ENCODE results near the gene TOP2A. TPM values are rescaled to one million over a fixed set of nuclear protein-coding genes. Genes with fewer than 3 reads are reported as not detected.

TOP2A gene
- total RNA-seq, 1 donor from 2014 or later = 0.79 TPM

DNA sequence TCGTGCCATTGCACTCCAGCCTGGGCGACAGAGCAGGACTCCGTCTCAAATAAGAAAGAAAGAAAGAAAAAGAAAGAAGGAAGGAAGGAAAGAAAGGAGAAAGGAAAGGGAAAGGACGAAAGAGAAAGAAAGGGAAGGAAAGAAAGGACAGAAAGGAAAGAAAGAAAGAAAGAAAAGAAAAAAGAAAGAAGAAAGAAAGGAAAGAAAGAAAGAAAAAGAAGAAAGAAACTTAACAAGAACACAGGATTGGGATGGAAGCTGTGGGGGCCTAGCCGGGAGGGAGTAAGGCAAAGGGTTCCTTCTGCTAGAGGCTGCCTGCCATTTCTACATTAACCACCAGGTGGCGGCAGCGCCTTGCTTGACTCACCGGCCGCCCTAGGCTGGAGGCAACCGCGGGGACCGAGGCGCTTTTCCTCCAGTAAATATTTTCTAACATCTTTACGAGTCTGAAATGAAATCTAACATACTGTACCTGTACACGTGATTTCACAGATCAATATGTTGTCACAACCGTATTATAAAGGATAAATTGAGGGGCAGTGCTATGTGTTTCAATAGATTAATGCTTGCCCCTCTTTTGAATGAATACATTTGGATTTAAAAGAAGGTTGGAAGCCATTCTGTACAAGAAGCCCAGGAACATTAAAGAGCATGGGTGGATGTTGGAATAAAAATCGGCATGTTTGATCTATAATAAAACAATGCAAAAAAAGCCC lies 59.2 kb downstream of the TOP2A start:
- no peak for FAIRE-seq
- TF ChIP-seq, protein P1, sequence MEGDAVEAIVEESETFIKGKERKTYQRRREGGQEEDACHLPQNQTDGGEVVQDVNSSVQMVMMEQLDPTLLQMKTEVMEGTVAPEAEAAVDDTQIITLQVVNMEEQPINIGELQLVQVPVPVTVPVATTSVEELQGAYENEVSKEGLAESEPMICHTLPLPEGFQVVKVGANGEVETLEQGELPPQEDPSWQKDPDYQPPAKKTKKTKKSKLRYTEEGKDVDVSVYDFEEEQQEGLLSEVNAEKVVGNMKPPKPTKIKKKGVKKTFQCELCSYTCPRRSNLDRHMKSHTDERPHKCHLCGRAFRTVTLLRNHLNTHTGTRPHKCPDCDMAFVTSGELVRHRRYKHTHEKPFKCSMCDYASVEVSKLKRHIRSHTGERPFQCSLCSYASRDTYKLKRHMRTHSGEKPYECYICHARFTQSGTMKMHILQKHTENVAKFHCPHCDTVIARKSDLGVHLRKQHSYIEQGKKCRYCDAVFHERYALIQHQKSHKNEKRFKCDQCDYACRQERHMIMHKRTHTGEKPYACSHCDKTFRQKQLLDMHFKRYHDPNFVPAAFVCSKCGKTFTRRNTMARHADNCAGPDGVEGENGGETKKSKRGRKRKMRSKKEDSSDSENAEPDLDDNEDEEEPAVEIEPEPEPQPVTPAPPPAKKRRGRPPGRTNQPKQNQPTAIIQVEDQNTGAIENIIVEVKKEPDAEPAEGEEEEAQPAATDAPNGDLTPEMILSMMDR (IDR thresholded peaks at IDR 0.05; ENCODE audit: insufficient read depth, low read length, severe bottlenecking) = peak; percentile 95
- H3K36me3 ChIP-seq (ENCODE audit: control insufficient read depth, insufficient read depth, low read length) = peaks cover 9% of the 10 kb centered on the region
- no peak overlapping the region for H3K4me3 ChIP-seq (ENCODE audit: low read depth, low read length)
- H3K27me3 ChIP-seq (ENCODE audit: control insufficient read depth, insufficient read depth, low read length) = no peaks in the 10 kb centered on the region
- DNase-seq (ENCODE audit: low read depth) = peak; percentile 64

- H3K27me3 ChIP-seq (ENCODE audit: control insufficient read depth, insufficient read depth, low read length) = no peaks in the 10 kb centered on the region
- TF ChIP-seq, protein P1 (IDR thresholded peaks at IDR 0.05; ENCODE audit: insufficient read depth, low read length, severe bottlenecking) = no peak
- H3K4me3 ChIP-seq (ENCODE audit: low read depth, low read length) = no peak overlapping the region
- DNase-seq (ENCODE audit: low read depth) (no peak), FAIRE-seq (no peak)
- H3K36me3 ChIP-seq (ENCODE audit: control insufficient read depth, insufficient read depth, low read length) = peaks cover 16% of the 10 kb centered on the region
Observed at GRCh38 chr17:40356990-40357881, 60.5 kb downstream of the TOP2A start.

- DNase-seq (ENCODE audit: low read depth) (no peak), FAIRE-seq (no peak)
- no peaks in the 10 kb centered on the region for H3K27me3 ChIP-seq (ENCODE audit: control insufficient read depth, insufficient read depth, low read length)
- TF ChIP-seq, protein P1 (IDR thresholded peaks at IDR 0.05; ENCODE audit: insufficient read depth, low read length, severe bottlenecking) = no peak
- H3K36me3 ChIP-seq (ENCODE audit: control insufficient read depth, insufficient read depth, low read length) = peaks cover 19% of the 10 kb centered on the region
- no peak overlapping the region for H3K4me3 ChIP-seq (ENCODE audit: low read depth, low read length)
Observed at GRCh38 chr17:40355804-40356758, 61.6 kb downstream of the TOP2A start.

- peaks cover 22% of the 10 kb centered on the region for H3K36me3 ChIP-seq (ENCODE audit: control insufficient read depth, insufficient read depth, low read length)
- no peaks in the 10 kb centered on the region for H3K27me3 ChIP-seq (ENCODE audit: control insufficient read depth, insufficient read depth, low read length)
- FAIRE-seq (peak; percentile 64), DNase-seq (ENCODE audit: low read depth) (no peak)
- TF ChIP-seq, protein P1 (IDR thresholded peaks at IDR 0.05; ENCODE audit: insufficient read depth, low read length, severe bottlenecking) = peak; percentile 91
- no peak overlapping the region for H3K4me3 ChIP-seq (ENCODE audit: low read depth, low read length)
Observed at GRCh38 chr17:40355123-40355803, 62.4 kb downstream of the TOP2A start.
